ENCODE data around the gene ANKMY1.

DNA sequence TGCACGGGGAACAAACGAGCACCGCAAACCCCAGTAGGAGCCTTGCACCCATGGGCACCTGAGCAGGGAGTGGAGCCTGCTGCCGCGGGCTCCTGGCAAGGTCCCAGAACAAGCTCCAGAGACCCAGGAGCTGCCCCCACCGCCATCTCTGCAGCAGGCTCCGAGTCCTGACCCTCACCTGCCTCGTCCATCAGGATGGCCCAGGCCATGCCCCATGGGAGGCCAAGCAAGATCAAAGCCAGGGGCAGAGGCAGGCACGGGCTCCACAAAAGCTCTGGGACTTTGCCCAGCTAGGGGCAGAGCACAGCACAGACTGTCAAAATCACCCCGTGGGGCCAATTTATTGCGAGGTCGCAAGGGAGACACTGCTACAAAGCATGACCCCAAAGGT is 78.7 kb downstream of the ANKMY1 start:
- TF ChIP-seq, protein P1, sequence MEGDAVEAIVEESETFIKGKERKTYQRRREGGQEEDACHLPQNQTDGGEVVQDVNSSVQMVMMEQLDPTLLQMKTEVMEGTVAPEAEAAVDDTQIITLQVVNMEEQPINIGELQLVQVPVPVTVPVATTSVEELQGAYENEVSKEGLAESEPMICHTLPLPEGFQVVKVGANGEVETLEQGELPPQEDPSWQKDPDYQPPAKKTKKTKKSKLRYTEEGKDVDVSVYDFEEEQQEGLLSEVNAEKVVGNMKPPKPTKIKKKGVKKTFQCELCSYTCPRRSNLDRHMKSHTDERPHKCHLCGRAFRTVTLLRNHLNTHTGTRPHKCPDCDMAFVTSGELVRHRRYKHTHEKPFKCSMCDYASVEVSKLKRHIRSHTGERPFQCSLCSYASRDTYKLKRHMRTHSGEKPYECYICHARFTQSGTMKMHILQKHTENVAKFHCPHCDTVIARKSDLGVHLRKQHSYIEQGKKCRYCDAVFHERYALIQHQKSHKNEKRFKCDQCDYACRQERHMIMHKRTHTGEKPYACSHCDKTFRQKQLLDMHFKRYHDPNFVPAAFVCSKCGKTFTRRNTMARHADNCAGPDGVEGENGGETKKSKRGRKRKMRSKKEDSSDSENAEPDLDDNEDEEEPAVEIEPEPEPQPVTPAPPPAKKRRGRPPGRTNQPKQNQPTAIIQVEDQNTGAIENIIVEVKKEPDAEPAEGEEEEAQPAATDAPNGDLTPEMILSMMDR (IDR thresholded peaks at IDR 0.05; ENCODE audit: insufficient read depth, low read length, poor library complexity, severe bottlenecking): no peak
- no peak for TF ChIP-seq EZH2phosphoT487 (conservative IDR thresholded peaks at IDR 0.05; ENCODE audit: low read length)

All from SU-DHL-6 (cell line).